HL-60/S4 treated with retinoic acid at 250 ng/mL for 4 days and 3 days (cell line): ENCODE measurements around the gene PRDM16.

Source experiments
- in situ Hi-C: fragments of 300-500 bp; cut with MboI; formaldehyde crosslinking; loops from 2 replicates; pipeline ENCODE4 v1.7.0; 2022; ENCODE audit warnings: low sequenced_read_pairs

The PRDM16 gene

DNA sequence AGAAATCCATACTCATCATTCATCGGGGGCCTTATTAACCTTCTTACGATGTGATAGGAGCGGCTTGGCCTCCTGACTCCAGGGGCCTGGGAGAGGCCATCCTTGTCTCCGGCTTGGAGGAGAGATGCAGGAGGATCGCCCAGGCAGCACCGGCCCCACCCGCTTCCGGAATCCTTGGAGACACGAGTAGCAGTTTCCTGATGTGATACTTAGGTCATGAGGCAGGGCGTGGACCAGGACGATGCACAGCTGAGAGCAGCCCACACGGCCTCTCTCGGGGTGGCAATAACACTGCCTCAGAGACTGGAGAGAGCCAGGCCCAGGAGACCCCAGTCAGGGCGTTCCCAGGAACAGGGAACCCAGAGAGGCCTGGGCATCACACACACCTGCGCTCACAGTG, 221.9 kb downstream of the PRDM16 start:
- in situ Hi-C loops: no loop called here

- in situ Hi-C loops: no loop called here
These were observed 223.2 kb downstream of the PRDM16 start for GRCh38 chr1:3292051-3292722.

DNA sequence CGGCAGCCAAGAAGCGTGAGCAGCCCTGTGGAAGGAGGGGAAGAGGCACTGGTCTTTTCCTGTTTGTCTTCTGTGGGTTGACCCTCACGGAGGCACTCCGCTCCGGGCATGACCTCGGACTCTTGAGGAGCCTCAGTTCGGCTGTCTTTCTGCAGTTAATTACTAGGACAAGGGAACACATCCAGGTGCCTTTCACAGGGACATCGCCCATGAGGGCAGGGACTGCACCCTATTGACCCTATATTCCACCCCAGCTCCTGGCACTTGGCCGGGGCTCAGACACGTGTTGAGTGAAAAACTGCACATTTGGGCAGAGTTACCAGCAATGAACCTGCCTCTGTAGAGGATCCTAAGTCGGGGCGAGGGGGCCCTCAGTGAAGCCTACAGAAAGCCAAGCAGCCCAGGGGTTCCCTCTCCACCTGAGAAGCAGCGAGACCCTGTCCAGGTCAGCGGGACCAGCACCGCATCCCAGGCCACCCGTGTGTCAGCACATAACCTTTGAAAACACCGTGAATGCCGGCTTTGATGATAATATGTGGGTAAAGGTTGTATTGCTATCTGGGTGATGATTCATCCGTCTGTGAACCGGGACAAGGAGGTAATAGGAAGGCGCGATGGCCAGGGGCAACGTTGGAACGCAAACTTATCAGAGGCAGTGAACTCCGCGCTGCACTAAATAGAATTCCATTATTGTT, 224.0 kb downstream of the PRDM16 start:
- in situ Hi-C loops: no loop called here

DNA sequence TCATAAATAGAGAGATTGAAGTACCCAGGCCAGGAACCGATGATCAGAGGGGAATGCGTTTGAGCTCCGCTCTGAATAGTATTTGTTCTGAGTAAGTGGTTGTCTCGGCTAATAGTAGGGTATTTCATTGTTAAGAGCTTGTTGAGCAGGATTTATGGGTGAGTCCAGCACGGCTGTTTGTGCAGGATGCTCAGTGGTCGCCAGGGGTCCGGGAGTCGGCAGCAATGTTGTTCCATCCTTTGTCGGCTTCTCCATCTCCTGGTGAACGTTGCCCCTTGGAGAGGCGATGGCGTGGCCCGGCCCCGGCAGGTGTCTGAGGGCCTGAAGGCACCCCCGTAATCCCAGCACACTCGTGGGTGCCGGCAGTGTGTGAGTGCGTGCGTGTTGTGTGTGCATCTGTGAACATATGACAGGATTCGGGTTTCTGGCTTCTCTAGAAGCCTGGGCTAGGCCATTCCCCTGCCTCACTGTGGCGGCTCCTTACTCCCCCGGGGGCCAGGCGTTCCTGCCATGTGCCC, 224.6 kb downstream of the PRDM16 start:
- in situ Hi-C loops: no loop called here

GRCh38 chr1:3294450-3294849, 225.4 kb downstream of the PRDM16 start:
- in situ Hi-C loops: no loop called here

- in situ Hi-C loops: no loop called here
These were observed 226.8 kb downstream of the PRDM16 start for GRCh38 chr1:3295846-3296245.

GRCh38 chr1:3296326-3296725, 227.3 kb downstream of the PRDM16 start:
- in situ Hi-C loops: no loop called here

DNA sequence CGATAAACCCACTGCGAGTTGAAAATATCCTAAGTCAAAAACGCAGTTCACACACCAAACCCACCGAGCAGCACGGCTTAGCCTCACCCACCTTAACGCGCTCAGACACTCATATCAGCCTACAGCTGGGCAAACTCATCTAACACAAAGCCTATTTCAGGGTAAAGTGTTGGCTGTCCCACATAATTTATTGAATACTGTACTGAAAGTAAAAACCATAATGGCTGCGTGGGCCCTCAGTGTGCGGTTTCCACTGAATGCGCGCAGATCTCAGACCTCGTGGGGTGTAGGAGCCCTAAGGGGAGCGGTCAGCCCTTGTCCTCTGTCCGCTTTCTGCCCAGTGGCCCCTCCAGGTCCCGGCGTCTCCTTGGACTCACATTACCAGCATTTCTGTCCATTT, 227.8 kb downstream of the PRDM16 start:
- in situ Hi-C loops: no loop called here

DNA sequence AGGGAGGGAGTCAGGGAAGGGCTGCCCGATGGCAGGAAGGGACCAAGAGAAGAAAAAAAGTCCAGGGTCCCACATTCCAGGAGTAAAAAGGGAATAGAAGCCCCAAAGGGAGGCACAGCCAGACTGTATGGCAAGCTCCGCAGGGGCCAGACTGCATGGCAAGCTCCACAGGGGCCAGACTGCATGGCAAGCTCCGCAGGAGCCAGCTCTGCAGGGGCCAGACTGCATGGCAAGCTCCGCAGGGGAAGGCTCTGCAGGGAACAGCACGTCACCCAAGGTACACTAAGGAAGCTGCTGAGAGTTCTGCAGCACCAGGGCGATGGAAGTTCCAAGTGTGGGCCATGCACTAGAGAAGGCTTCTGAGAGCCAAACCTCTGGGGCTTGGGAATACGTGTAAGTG, 228.8 kb downstream of the PRDM16 start:
- in situ Hi-C loops: no loop called here

GRCh38 chr1:3298197-3298596, 229.2 kb downstream of the PRDM16 start:
- in situ Hi-C loops: no loop called here

DNA sequence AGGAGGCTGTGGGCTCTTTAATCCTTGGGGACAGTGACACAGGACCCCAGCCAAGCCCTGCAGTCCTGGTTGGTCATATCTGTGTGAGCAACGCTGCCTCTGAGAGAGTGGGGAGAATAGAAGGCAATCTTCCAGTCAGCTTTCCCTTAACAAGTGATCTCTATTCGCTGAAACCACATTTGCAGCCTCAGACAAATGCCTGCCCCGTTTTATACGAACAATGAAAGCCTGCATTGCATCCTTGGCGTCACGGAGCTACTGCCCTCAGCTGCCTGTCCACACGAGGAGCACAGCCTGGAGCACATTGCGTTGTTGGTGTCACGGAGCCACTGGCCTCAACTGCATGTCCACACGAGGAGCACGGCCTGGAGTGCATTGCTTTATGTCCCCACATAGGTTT, 235.2 kb downstream of the PRDM16 start:
- in situ Hi-C loops: loop anchor here (25.0 kb wide), 1 partner anchor 292 kb away; the partner anchor contains the start of gene ACTRT2

DNA sequence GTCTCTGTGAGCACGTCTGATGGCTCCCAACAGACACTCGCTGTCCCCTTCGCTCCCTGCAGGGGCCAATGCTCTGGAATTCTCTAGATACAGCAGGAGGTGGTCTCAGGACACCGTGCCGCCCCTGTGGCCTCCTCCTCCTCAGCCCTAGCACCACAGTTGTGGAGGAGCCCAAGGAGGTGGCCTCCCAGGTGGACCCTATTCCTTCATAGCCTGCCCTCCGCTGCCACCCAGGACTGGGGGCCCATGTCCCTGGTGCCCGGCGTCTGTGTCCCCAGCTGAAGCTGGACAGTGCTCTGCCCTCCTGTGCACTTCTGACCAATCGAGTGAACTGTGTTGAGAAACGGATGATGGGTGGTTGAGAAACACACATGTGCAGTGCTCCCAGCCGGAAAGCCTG, 235.7 kb downstream of the PRDM16 start:
- in situ Hi-C loops: loop anchor here (25.0 kb wide), 1 partner anchor 292 kb away; the partner anchor contains the start of gene ACTRT2

DNA sequence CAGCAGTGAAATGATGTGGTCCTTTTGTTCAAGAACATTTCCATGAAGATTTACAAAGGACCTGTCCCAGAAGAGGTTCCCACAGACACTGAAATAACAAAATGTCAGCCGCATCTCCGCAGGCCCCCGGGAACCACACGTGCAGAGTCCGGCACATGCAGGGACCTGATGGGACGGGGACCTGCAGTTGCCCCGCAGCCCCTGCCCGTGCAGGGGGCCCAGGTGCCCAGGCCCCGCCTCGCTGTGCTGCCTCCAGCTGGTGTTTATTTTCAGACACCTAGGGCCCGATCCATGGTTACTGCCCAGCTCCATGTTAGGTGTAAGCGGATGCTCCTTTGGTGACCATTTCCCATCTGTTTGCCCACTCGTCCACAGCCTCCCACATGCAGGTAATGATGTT, 236.2 kb downstream of the PRDM16 start:
- in situ Hi-C loops: loop anchor here (25.0 kb wide), 1 partner anchor 293 kb away; the partner anchor contains the start of gene ACTRT2

GRCh38 chr1:3306583-3307291, 237.7 kb downstream of the PRDM16 start:
- in situ Hi-C loops: loop anchor here (25.0 kb wide), 1 partner anchor 294 kb away; the partner anchor contains the start of gene ACTRT2

DNA sequence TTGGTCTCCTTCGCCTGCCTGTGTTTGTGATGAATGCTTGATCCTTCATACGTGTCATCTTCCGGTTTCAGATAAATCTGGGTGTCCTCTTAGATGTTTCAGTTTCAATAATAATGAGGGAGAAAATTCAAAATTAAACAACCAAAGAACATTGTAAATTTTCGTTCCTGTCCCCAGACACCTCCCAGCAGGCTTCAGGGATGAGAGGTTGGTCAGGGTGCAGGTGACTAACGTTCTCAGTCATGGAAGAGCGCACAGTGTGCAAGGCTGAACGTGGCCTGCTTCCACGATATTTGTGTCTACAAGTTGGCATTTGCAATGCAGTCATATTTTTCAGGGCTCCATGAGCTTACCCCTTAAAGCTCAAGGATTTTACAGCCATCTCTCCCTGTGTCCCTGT, 238.4 kb downstream of the PRDM16 start:
- in situ Hi-C loops: loop anchor here (25.0 kb wide), 1 partner anchor 295 kb away; the partner anchor contains the start of gene ACTRT2

- in situ Hi-C loops: loop anchor here (25.0 kb wide), 1 partner anchor 296 kb away; the partner anchor contains the start of gene ACTRT2
These were observed 239.1 kb downstream of the PRDM16 start for GRCh38 chr1:3308053-3308452.

GRCh38 chr1:3310718-3311400, 241.9 kb downstream of the PRDM16 start:
- in situ Hi-C loops: loop anchor here (25.0 kb wide), 1 partner anchor 299 kb away; the partner anchor contains the start of gene ACTRT2

GRCh38 chr1:3311711-3312110, 242.7 kb downstream of the PRDM16 start:
- in situ Hi-C loops: loop anchor here (25.0 kb wide), 1 partner anchor 299 kb away; the partner anchor contains the start of gene ACTRT2

DNA sequence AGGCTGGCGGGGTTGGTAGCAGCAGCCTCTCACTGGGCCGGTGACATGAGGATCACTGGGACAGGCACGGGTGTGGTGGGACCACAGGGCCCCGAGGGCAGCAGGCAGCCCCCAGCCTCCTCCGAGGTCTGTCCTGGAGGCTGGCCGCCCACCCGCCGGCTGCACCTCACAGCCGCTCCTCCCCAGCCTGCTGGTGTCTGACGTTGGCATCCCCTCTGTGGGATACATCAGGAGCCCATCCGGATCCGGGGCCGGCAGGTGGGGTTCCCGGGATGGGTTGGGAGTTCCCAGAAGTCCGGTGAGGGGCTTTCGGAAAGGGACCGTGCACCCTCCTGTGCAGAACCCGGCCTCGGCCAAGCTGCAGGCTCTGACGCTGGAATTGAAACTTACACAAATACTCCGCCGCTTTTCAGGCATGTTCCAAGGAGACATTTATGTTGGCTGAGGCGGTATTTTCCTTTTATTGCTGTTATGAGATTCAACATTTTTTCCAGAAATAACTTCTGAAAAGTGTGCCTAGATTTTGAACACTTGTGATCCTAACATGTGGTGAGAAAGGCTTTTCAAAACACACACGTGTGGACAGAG, 243.4 kb downstream of the PRDM16 start:
- in situ Hi-C loops: loop anchor here (25.0 kb wide), 1 partner anchor 300 kb away; the partner anchor contains the start of gene ACTRT2
